WI38 (cell line): ENCODE data around the gene PCK1.

Source experiments
- H3K4me3 ChIP-seq: 2 replicates; pipeline ENCODE4 v1.5.1; 2011; ENCODE audit warnings: low read depth, mild to moderate bottlenecking, control low read depth, low read length
- CTCF ChIP-seq: IDR thresholded peaks from 2 replicates; pipeline ENCODE4 v1.5.1; 2012; ENCODE audit warnings: low read depth, mild to moderate bottlenecking, control low read depth, low read length

The PCK1 gene

GRCh38 chr20:57587989-57588377 is 27.1 kb downstream of the PCK1 start:
- TF ChIP-seq CTCF = no peak
- no peak overlapping the region for H3K4me3 ChIP-seq

- no peak for TF ChIP-seq CTCF
- no peak overlapping the region for H3K4me3 ChIP-seq
Measured at GRCh38 chr20:57588596-57588995, 27.7 kb downstream of the PCK1 start.

GRCh38 chr20:57589123-57589727 is 28.3 kb downstream of the PCK1 start:
- no peak overlapping the region for H3K4me3 ChIP-seq
- no peak for TF ChIP-seq CTCF

GRCh38 chr20:57589728-57590484 is 29.0 kb downstream of the PCK1 start:
- no peak overlapping the region for H3K4me3 ChIP-seq
- no peak for TF ChIP-seq CTCF

GRCh38 chr20:57590485-57591288 is 29.8 kb downstream of the PCK1 start:
- no peak overlapping the region for H3K4me3 ChIP-seq
- TF ChIP-seq CTCF = no peak

- no peak for TF ChIP-seq CTCF
- no peak overlapping the region for H3K4me3 ChIP-seq
Measured at GRCh38 chr20:57591289-57592229, 30.6 kb downstream of the PCK1 start.
